Cardiac muscle cell (in vitro differentiated cells and primary cell): Measurements from ENCODE around the gene DUSP12. TPM values are rescaled to one million over a fixed set of nuclear protein-coding genes. Genes with fewer than 3 reads are reported as not detected.

ENCODE experiments used
- DNase-seq, 2 donors: peaks; one replicate each; pipeline versions ENCODE4 v3.0.0 to v3.0.0-alpha.2; 2010 to 2017; ENCODE audit warnings: low read depth in 1 of 2, low spot score in 1 of 2
- H3K27ac ChIP-seq: fragments of 200-600 bp; sonication (generic); 2 replicates; pipeline ENCODE4 v1.5.1; 2016
- H3K27me3 ChIP-seq: fragments of 200-600 bp; sonication (generic); 2 replicates; pipeline ENCODE4 v1.6.0; 2016; ENCODE audit warnings: control low read depth
- H3K36me3 ChIP-seq: fragments of 200-600 bp; sonication (generic); 2 replicates; pipeline ENCODE4 v1.5.1; 2016; ENCODE audit warnings: control low read depth
- H3K4me1 ChIP-seq: fragments of 200-600 bp; sonication (generic); 2 replicates; pipeline ENCODE4 v1.8.1; 2017; ENCODE audit warnings: low read depth, mild to moderate bottlenecking, mixed run types
- H3K4me3 ChIP-seq: fragments of 200-600 bp; sonication (generic); 2 replicates; pipeline ENCODE4 v1.5.1; 2016; ENCODE audit warnings: mild to moderate bottlenecking
- H3K9me3 ChIP-seq: fragments of 200-600 bp; sonication (generic); 2 replicates; pipeline ENCODE4 v1.5.1; 2017; ENCODE audit warnings: low read depth, mild to moderate bottlenecking, control low read depth
- CTCF ChIP-seq: IDR thresholded peaks from 2 replicates; pipeline ENCODE4 v1.5.1; 2012; ENCODE audit warnings: low read depth, mild to moderate bottlenecking, low read length
- polyA plus RNA-seq: library from polyadenylated mRNA; unstranded; fragments of >200 nt; fragmentation: Nextera tagmentation; extraction: Ambion mirVana; gene quantifications from 2 replicates; pipeline ENCODE4 v1.2.1, GENCODE V29; 2016
- total RNA-seq: library from RNA; depleted of rRNA; stranded (reverse); fragments of >200 nt; gene quantifications from 2 replicates; pipeline ENCODE4 v1.2.3, GENCODE V29; 2016

Gene DUSP12
- total and polyA plus RNA-seq, 2 experiments from 2014 or later = 60.5 to 65.7 TPM

GRCh38 chr1:161803181-161803580, 53.6 kb downstream of the DUSP12 start:
- no peaks in the 10 kb centered on the region for H3K36me3 ChIP-seq
- no peak for TF ChIP-seq CTCF

GRCh38 chr1:161805399-161806197, 56.0 kb downstream of the DUSP12 start:
- Histone ChIP-seq H3K27ac (peak overlapping the region; percentile 22), H3K4me1 (peaks cover 19% of the 10 kb centered on the region), H3K36me3 (no peaks in the 10 kb centered on the region), H3K27me3 (no peaks in the 10 kb centered on the region), H3K4me3 (no peak overlapping the region), H3K9me3 (no peaks in the 10 kb centered on the region)
- TF ChIP-seq CTCF = no peak
- peak in 1 of 2 donors; percentile 19 for DNase-seq

More at GRCh38 chr1:161803181-161803580, 53.6 kb downstream of the DUSP12 start:
- H3K27me3 ChIP-seq = no peaks in the 10 kb centered on the region
- no peak overlapping the region for H3K4me3 ChIP-seq
- no peak overlapping the region for H3K27ac ChIP-seq
- no peaks in the 10 kb centered on the region for H3K9me3 ChIP-seq
- DNase-seq = no peak
- peaks cover 19% of the 10 kb centered on the region for H3K4me1 ChIP-seq

Other genes starting within 250 kb of the DUSP12 start
- gene FCGR2A, start 244.3 kb upstream of the DUSP12 start, total RNA-seq = 0.39 TPM in 1 of 2 replicates, not detected in the other
- gene FCGR2A, start 244.3 kb upstream of the DUSP12 start, polyA plus RNA-seq = not detected in 2 replicates
- gene HSPA6, start 225.2 kb upstream of the DUSP12 start, total RNA-seq = 0.56 TPM in 1 of 2 replicates, not detected in the other
- gene HSPA6, start 225.2 kb upstream of the DUSP12 start, polyA plus RNA-seq = not detected in 2 replicates
- not detected in 2 replicates for gene FCGR3A, start 200.0 kb upstream of the DUSP12 start, total RNA-seq
- not detected in 2 replicates for gene FCGR3A, start 200.0 kb upstream of the DUSP12 start, polyA plus RNA-seq
- gene FCGR3B, start 118.6 kb upstream of the DUSP12 start, total RNA-seq = not detected in 2 replicates
- gene FCGR3B, start 118.6 kb upstream of the DUSP12 start, polyA plus RNA-seq = not detected in 2 replicates
- not detected in 2 replicates for gene FCGR2B, start 86.6 kb upstream of the DUSP12 start, total RNA-seq
- gene FCGR2B, start 86.6 kb upstream of the DUSP12 start, polyA plus RNA-seq = not detected in 2 replicates
- gene FCRLA, start 42.6 kb upstream of the DUSP12 start, total RNA-seq = 0.18 TPM in 1 of 2 replicates, not detected in the other
- 0.39 TPM in 1 of 2 replicates, not detected in the other for gene FCRLA, start 42.6 kb upstream of the DUSP12 start, polyA plus RNA-seq
- gene FCRLB, start 28.2 kb upstream of the DUSP12 start, total RNA-seq = 2.9 and 3.0 TPM in 2 replicates
- gene FCRLB, start 28.2 kb upstream of the DUSP12 start, polyA plus RNA-seq = 0.67 and 1.7 TPM in 2 replicates
- gene ATF6, start 16.5 kb downstream of the DUSP12 start, total RNA-seq = 18.0 and 18.1 TPM in 2 replicates
- 14.6 and 15.6 TPM in 2 replicates for gene ATF6, start 16.5 kb downstream of the DUSP12 start, polyA plus RNA-seq